DMS 273 (cell line): ENCODE results near the gene SLC39A7.

ENCODE experiments used
- DNase-seq: peaks from one replicate; lab custom pipeline; 2025; ENCODE audit not compliant: unreplicated experiment; lab: John Stamatoyannopoulos, UW

Gene SLC39A7

GRCh38 chr6:33169291-33170175 is 31.1 kb upstream of the SLC39A7 start:
- DNase-seq = no peak

- no peak for DNase-seq
These were observed 30.3 kb upstream of the SLC39A7 start for GRCh38 chr6:33170176-33171015.

GRCh38 chr6:33171016-33171879 is 29.4 kb upstream of the SLC39A7 start:
- no peak for DNase-seq

- DNase-seq = no peak
These were observed 28.6 kb upstream of the SLC39A7 start for GRCh38 chr6:33171880-33172687.

- peak; percentile 67 for DNase-seq
These were observed 27.8 kb upstream of the SLC39A7 start for GRCh38 chr6:33172688-33173534.

GRCh38 chr6:33173535-33174180 is 27.0 kb upstream of the SLC39A7 start:
- no peak for DNase-seq

GRCh38 chr6:33174784-33175183 is 25.9 kb upstream of the SLC39A7 start:
- no peak for DNase-seq

GRCh38 chr6:33175436-33176069 is 25.1 kb upstream of the SLC39A7 start:
- DNase-seq = no peak

- no peak for DNase-seq
These were observed 23.8 kb upstream of the SLC39A7 start for GRCh38 chr6:33176906-33177305.

- no peak for DNase-seq
These were observed 22.9 kb upstream of the SLC39A7 start for GRCh38 chr6:33177552-33178446.

- no peak for DNase-seq
These were observed 21.8 kb upstream of the SLC39A7 start for GRCh38 chr6:33178755-33179475.

GRCh38 chr6:33181141-33181540 is 19.5 kb upstream of the SLC39A7 start:
- no peak for DNase-seq

- no peak for DNase-seq
These were observed 17.5 kb upstream of the SLC39A7 start for GRCh38 chr6:33183071-33183683.

GRCh38 chr6:33185190-33185589 is 15.5 kb upstream of the SLC39A7 start:
- no peak for DNase-seq

GRCh38 chr6:33185654-33186187 is 14.9 kb upstream of the SLC39A7 start:
- no peak for DNase-seq

- no peak for DNase-seq
These were observed 12.9 kb upstream of the SLC39A7 start for GRCh38 chr6:33187809-33188208.
